ENCODE results near the gene POU2F1. TPM values are rescaled to one million over a fixed set of nuclear protein-coding genes. Genes with fewer than 3 reads are reported as not detected.

POU2F1 gene
- total RNA-seq, 1 experiment from 2014 or later: 29.6 TPM

- intact Hi-C loops (cut with micrococcal nuclease; ENCODE audit: unreplicated experiment): no loop called here
- H3K9me3 Mint-ChIP-seq (ENCODE audit: unreplicated experiment): no peaks in the 10 kb centered on the region
- H3K36me3 ChIP-seq (ENCODE audit: control insufficient read depth, insufficient read depth, low read length): no peaks in the 10 kb centered on the region
- no peaks in the 10 kb centered on the region for H3K36me3 Mint-ChIP-seq (ENCODE audit: insufficient read depth, unreplicated experiment)
- BruUV-seq (replicated peaks): no TSS peak
- no peak overlapping the region for H3K4me3 Mint-ChIP-seq (ENCODE audit: unreplicated experiment)
- H3K4me1 ChIP-seq: peaks cover 3% of the 10 kb centered on the region
- DNase-seq: no peak
- POLR2A ChIA-PET: no interaction called here
- H3K27me3 Mint-ChIP-seq (ENCODE audit: insufficient read depth, unreplicated experiment): no peaks in the 10 kb centered on the region
- no peaks in the 10 kb centered on the region for H3K27me3 ChIP-seq (replicated peaks; ENCODE audit: control insufficient read depth, insufficient read depth, low read length)
- TF ChIP-seq CTCF (IDR thresholded peaks at IDR 0.05; ENCODE audit: insufficient read depth in 1 of 2, low read depth in 1 of 2, low read length in 1 of 2, severe bottlenecking in 1 of 2, unreplicated experiment in 1 of 2): no peak
- no peak overlapping the region for H3K4me3 ChIP-seq (ENCODE audit: low read depth, low read length)
- H3K27ac Mint-ChIP-seq (ENCODE audit: unreplicated experiment): no peak overlapping the region
- H3K4me1 Mint-ChIP-seq (ENCODE audit: low read depth, unreplicated experiment): peaks cover 9% of the 10 kb centered on the region
- no peaks in the 10 kb centered on the region for H3K9me3 ChIP-seq
- CTCF ChIA-PET: interaction anchor here (0.7 kb wide), 1 partner anchor 26 kb away, joined by 4 read pairs; no protein-coding TSS in a partner anchor
Observed at GRCh38 chr1:167194182-167194581, 26.5 kb upstream of the POU2F1 start.

DNA sequence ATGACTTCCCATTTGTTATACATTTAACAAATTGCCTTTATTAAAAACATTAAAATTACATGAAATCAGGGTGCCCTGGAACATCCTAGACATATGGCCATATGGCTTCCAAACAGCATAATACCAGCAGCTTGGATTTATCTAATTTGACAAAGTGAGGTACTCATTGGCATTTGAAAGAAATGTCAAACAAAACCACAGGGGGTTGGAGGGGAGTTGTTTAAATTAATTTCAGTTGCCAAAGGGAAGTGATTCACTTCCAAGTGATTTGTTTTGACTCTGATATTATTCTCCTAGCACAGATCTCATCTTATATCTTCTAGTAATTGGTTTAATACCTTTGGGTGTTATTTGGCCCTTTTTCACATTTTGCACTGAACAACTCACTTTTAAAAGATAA is 24.5 kb upstream of the POU2F1 start:
- intact Hi-C loops (cut with micrococcal nuclease; ENCODE audit: unreplicated experiment): no loop called here
- H3K27me3 Mint-ChIP-seq (ENCODE audit: insufficient read depth, unreplicated experiment): no peaks in the 10 kb centered on the region
- Histone ChIP-seq H3K36me3 (ENCODE audit: control insufficient read depth, insufficient read depth, low read length) (no peaks in the 10 kb centered on the region), H3K4me3 (ENCODE audit: low read depth, low read length) (no peak overlapping the region), H3K4me1 (peaks cover 10% of the 10 kb centered on the region), H3K9me3 (no peaks in the 10 kb centered on the region), H3K27me3 (replicated peaks; ENCODE audit: control insufficient read depth, insufficient read depth, low read length) (no peaks in the 10 kb centered on the region)
- ChIA-PET POLR2A (no interaction called here), CTCF (no interaction called here)
- no peak overlapping the region for H3K4me3 Mint-ChIP-seq (ENCODE audit: unreplicated experiment)
- no peak overlapping the region for H3K27ac Mint-ChIP-seq (ENCODE audit: unreplicated experiment)
- DNase-seq: no peak
- no TSS peak for BruUV-seq (replicated peaks)
- no peaks in the 10 kb centered on the region for H3K36me3 Mint-ChIP-seq (ENCODE audit: insufficient read depth, unreplicated experiment)
- no peaks in the 10 kb centered on the region for H3K9me3 Mint-ChIP-seq (ENCODE audit: unreplicated experiment)
- no peak for TF ChIP-seq CTCF (IDR thresholded peaks at IDR 0.05; ENCODE audit: insufficient read depth in 1 of 2, low read depth in 1 of 2, low read length in 1 of 2, severe bottlenecking in 1 of 2, unreplicated experiment in 1 of 2)
- peaks cover 15% of the 10 kb centered on the region for H3K4me1 Mint-ChIP-seq (ENCODE audit: low read depth, unreplicated experiment)

DNA sequence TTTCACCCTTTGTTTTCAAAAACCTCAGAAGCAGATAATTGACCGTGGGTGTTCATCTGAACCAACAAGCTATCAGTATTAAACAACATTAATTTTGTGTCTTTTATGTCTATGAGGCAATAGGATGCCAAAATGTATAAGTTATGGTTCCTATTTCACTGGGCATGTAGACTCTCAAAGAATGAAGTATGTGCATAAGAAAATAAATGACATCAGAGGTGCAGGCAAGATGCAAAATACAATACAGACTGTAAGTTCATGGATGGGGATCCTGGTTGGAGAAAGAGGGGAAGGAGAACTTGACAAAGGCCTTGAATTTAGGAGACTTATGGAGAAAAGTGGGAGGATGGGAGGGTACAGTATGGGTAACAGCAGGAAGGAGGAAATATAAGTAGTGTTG is 23.4 kb upstream of the POU2F1 start:
- no peak for TF ChIP-seq CTCF (IDR thresholded peaks at IDR 0.05; ENCODE audit: insufficient read depth in 1 of 2, low read depth in 1 of 2, low read length in 1 of 2, severe bottlenecking in 1 of 2, unreplicated experiment in 1 of 2)
- intact Hi-C loops (cut with micrococcal nuclease; ENCODE audit: unreplicated experiment): no loop called here

More for the DNA sequence above, 23.4 kb upstream of the POU2F1 start:
- no peaks in the 10 kb centered on the region for H3K9me3 ChIP-seq
- H3K36me3 Mint-ChIP-seq (ENCODE audit: insufficient read depth, unreplicated experiment): no peaks in the 10 kb centered on the region
- no TSS peak for BruUV-seq (replicated peaks)
- no peak overlapping the region for H3K4me3 Mint-ChIP-seq (ENCODE audit: unreplicated experiment)
- no peak overlapping the region for H3K27ac Mint-ChIP-seq (ENCODE audit: unreplicated experiment)
- H3K27me3 ChIP-seq (replicated peaks; ENCODE audit: control insufficient read depth, insufficient read depth, low read length): no peaks in the 10 kb centered on the region
- no peak for DNase-seq
- no peaks in the 10 kb centered on the region for H3K9me3 Mint-ChIP-seq (ENCODE audit: unreplicated experiment)
- ChIA-PET CTCF (no interaction called here), POLR2A (no interaction called here)
- no peaks in the 10 kb centered on the region for H3K36me3 ChIP-seq (ENCODE audit: control insufficient read depth, insufficient read depth, low read length)
- H3K4me3 ChIP-seq (ENCODE audit: low read depth, low read length): no peak overlapping the region
- H3K4me1 ChIP-seq: peaks cover 10% of the 10 kb centered on the region
- peaks cover 15% of the 10 kb centered on the region for H3K4me1 Mint-ChIP-seq (ENCODE audit: low read depth, unreplicated experiment)
- no peaks in the 10 kb centered on the region for H3K27me3 Mint-ChIP-seq (ENCODE audit: insufficient read depth, unreplicated experiment)

Measured in Caco-2 (cell line).